ENCODE measurements around the gene KRT8.
"Not testable (repeated sequence)": the region's sequence is repeated elsewhere in the genome, so short reads cannot be mapped to it uniquely, and the experiment has no call there.

The KRT8 gene

GRCh38 chr12:52856077-52856476 is 48.8 kb downstream of the KRT8 start:
- H3K9ac ChIP-seq (ENCODE audit: low read depth, low read length); H3K27ac ChIP-seq (ENCODE audit: low read depth, low read length); H3K36me3 ChIP-seq (ENCODE audit: insufficient read depth, low read length); H3K4me1 ChIP-seq (ENCODE audit: insufficient read depth, low read length); H3K27me3 ChIP-seq (ENCODE audit: insufficient read depth, low read length); H3K4me3 ChIP-seq (ENCODE audit: low read length); H3K9me3 ChIP-seq (ENCODE audit: insufficient read depth, low read depth, low read length): not testable (repeated sequence)
- 88% methylated on average over 1 of the region's 2 CpGs for WGBS

- H3K9me3 ChIP-seq (ENCODE audit: insufficient read depth, low read depth, low read length) = no peaks in the 10 kb centered on the region
- no peaks in the 10 kb centered on the region for H3K36me3 ChIP-seq (ENCODE audit: insufficient read depth, low read length)
- H3K27ac ChIP-seq (ENCODE audit: low read depth, low read length) = no peak overlapping the region
- no peaks in the 10 kb centered on the region for H3K27me3 ChIP-seq (ENCODE audit: insufficient read depth, low read length)
- no peak overlapping the region for H3K9ac ChIP-seq (ENCODE audit: low read depth, low read length)
- H3K4me1 ChIP-seq (ENCODE audit: insufficient read depth, low read length) = no peaks in the 10 kb centered on the region
- H3K4me3 ChIP-seq (ENCODE audit: low read length) = no peak overlapping the region
Observed at GRCh38 chr12:52851787-52852186, 53.1 kb downstream of the KRT8 start.

- no peaks in the 10 kb centered on the region for H3K4me1 ChIP-seq (ENCODE audit: insufficient read depth, low read length)
- H3K27me3 ChIP-seq (ENCODE audit: insufficient read depth, low read length) = no peaks in the 10 kb centered on the region
- 87% methylated on average over 5 of the region's 5 CpGs for WGBS
- no peaks in the 10 kb centered on the region for H3K9me3 ChIP-seq (ENCODE audit: insufficient read depth, low read depth, low read length)
- no peak overlapping the region for H3K9ac ChIP-seq (ENCODE audit: low read depth, low read length)
- H3K4me3 ChIP-seq (ENCODE audit: low read length) = no peak overlapping the region
- H3K27ac ChIP-seq (ENCODE audit: low read depth, low read length) = no peak overlapping the region
- H3K36me3 ChIP-seq (ENCODE audit: insufficient read depth, low read length) = no peaks in the 10 kb centered on the region
Observed at GRCh38 chr12:52850681-52851080, 54.2 kb downstream of the KRT8 start.

- H3K27me3 ChIP-seq (ENCODE audit: insufficient read depth, low read length) = no peaks in the 10 kb centered on the region
- H3K9me3 ChIP-seq (ENCODE audit: insufficient read depth, low read depth, low read length) = no peaks in the 10 kb centered on the region
- H3K4me3 ChIP-seq (ENCODE audit: low read length) = no peak overlapping the region
- H3K4me1 ChIP-seq (ENCODE audit: insufficient read depth, low read length) = no peaks in the 10 kb centered on the region
- no peaks in the 10 kb centered on the region for H3K36me3 ChIP-seq (ENCODE audit: insufficient read depth, low read length)
- no peak overlapping the region for H3K27ac ChIP-seq (ENCODE audit: low read depth, low read length)
- 94% methylated on average over 6 of the region's 6 CpGs for WGBS
- H3K9ac ChIP-seq (ENCODE audit: low read depth, low read length) = no peak overlapping the region
Observed at GRCh38 chr12:52849511-52849910, 55.4 kb downstream of the KRT8 start.

- no peak within 1 kb of the TSS for H3K9ac ChIP-seq (ENCODE audit: low read depth, low read length)
- H3K4me3 ChIP-seq (ENCODE audit: low read length) = no peak within 1 kb of the TSS
- H3K36me3 ChIP-seq (ENCODE audit: insufficient read depth, low read length) = no peaks in the 10 kb centered on the region
- 93% methylated on average over 15 of the region's 16 CpGs for WGBS
- no peak within 1 kb of the TSS for H3K27ac ChIP-seq (ENCODE audit: low read depth, low read length)
- no peaks in the 10 kb centered on the region for H3K4me1 ChIP-seq (ENCODE audit: insufficient read depth, low read length)
- no peaks in the 10 kb centered on the region for H3K9me3 ChIP-seq (ENCODE audit: insufficient read depth, low read depth, low read length)
- H3K27me3 ChIP-seq (ENCODE audit: insufficient read depth, low read length) = no peaks in the 10 kb centered on the region
Observed at GRCh38 chr12:52848661-52849255, 56.1 kb downstream of the KRT8 start, which contains the start of gene KRT78. Gene KRT78 (minus strand): TSS chr12:52848994. CDS start chr12:52848930, 64 bp downstream.

- Histone ChIP-seq H3K36me3 (ENCODE audit: insufficient read depth, low read length) (no peaks in the 10 kb centered on the region), H3K27me3 (ENCODE audit: insufficient read depth, low read length) (no peaks in the 10 kb centered on the region; the same call in 1 of the 2 replicates), H3K4me3 (ENCODE audit: low read length) (no peak overlapping the region), H3K9me3 (ENCODE audit: insufficient read depth, low read depth, low read length) (no peaks in the 10 kb centered on the region), H3K4me1 (ENCODE audit: insufficient read depth, low read length) (no peaks in the 10 kb centered on the region), H3K27ac (ENCODE audit: low read depth, low read length) (no peak overlapping the region), H3K9ac (ENCODE audit: low read depth, low read length) (no peak overlapping the region)
- 91% methylated on average over 12 of the region's 12 CpGs for WGBS
Observed at GRCh38 chr12:52847335-52848102, 57.4 kb downstream of the KRT8 start.

Measured in HUES64 (cell line).